Measurements from ENCODE around the gene TEX29.

Gene TEX29

DNA sequence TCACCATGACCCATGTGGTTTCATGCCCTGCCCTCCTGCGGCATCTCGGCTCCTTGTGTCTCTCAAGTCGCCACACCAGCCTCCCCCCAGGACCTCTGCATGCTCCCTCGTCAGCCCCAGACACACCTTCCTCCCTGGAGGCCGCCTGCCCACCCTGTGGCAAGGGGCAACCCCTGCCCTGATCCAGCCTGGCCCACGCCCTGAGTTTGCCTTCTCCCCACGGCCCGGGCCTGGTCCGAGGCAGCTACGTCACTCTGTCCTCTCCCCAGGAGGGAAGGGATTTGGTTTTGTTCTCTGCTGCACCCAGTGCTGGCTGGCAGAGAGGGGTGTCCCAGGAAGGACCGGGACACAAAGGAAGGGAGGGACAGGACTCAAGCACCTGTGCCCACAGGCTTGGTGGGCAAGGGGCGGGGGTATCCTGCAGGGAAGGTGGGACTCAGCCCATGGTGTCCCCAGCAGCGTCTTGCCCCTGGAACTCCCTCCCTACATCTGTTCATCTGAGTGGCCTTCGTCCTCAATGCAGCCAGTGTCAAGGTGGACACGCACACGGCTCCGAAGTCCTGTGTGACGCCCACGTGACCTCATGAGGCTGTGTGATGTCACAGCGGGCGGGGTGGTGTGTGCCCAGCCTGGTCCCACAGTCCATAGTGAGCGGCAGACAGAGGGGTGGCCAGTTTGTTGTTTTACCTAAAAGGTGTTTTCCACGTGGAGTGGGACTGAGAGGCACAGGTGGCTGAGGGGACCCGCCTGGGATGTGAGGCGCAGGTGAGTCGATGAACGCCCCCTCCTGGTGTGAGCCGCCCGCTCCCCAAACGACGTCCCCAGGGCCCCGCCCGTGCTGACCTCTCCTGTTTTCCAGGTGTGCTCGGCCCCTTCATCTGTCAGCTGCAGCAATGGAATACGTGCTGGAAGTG, at the start of gene TEX29:
TSS of gene TEX29 (plus strand) at position 645 of the 914 bp plus-strand sequence. CDS start at position 894, 249 bp downstream.
- DNase-seq = no peak

DNA sequence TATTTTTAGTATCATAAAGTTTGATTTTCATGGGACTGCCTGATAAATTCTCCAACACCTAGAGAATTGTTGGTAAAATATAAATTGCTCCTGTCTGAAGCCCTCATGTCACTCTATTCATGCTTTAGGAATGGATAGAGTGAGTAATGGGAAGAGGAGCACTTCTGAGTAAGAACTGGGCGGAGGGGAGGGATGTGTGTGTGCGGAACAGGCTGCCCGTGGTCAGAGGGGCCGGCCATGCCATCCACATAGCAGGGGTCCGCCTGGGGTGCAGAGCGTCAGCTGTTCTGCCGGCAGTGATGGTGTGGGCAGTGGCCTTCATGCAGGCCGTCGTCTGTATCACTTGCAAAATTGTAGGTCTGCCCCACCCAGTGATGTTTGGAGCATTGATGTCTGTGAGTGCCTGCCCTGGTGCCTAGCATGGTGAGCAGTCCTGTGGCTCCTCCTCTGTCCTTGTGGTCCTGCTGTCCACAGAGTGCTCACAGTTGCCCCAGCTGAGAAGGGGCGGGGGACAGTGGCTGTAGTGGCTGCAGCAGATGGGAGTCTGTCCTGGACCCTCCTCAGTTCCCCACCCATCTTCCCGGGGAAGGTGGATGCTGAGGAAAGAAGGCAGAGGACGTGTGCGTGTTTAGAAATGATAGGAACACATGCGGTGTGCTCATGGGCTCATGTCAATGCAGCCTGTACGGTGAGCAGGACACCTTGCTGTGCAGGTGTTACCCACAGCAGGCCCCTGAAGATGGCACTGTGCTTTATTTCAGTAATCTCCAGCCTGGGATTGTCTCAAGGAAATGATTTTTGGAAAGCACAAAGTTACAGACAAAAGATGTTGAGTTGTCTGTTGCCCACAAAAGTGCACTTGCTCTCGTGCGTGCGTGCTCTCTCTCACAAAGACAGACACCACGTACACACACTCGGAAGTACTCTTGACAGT, 49.4 kb upstream of the TEX29 start:
- no peak for DNase-seq

DNA sequence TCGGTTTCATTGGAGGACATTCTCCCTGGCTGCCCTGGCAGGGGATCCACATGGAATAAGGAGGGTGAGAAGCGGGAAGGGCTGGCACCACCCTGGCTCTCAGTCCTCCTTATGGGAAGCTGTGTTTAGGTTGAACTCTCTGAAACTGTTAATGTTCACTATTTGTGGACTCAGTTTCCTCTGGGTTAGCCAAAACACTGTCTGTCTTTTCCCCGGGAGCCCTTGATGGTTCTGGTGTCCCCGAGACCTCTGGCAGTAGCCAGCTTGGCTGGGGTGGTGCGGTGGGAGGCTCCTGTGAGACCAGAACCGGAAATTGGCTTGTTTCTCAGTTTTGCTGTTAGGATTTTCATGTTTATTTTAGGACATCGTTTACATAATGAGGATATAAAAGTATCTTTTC, 48.3 kb upstream of the TEX29 start:
- DNase-seq = no peak

DNA sequence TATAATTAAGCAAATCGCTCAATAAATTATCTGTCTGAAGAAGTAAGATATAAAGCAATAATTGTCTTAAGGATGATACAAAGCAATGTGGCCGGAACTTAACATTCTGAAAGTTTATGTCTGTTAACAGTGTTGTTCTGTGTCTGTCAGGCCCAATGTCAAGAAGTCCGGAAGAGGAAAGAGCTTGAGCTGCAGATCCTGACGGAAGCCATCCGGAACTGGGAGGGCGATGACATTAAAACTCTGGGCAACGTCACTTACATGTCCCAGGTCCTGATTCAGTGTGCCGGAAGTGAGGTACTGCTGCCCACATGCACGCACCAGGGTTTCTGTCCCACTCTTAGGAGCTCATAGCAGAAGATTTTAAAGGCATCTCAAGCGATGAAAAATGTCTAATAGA, 45.1 kb upstream of the TEX29 start:
- DNase-seq = no peak

- DNase-seq = no peak
Measured at GRCh38 chr13:111275995-111276618, 44.3 kb upstream of the TEX29 start.

GRCh38 chr13:111278258-111278657, 42.2 kb upstream of the TEX29 start:
- no peak for DNase-seq

GRCh38 chr13:111278743-111279652, 41.4 kb upstream of the TEX29 start:
- no peak for DNase-seq

GRCh38 chr13:111280226-111280625, 40.2 kb upstream of the TEX29 start:
- no peak for DNase-seq

GRCh38 chr13:111280681-111281585, 39.5 kb upstream of the TEX29 start:
- DNase-seq = peak; percentile 11 to 23

GRCh38 chr13:111281751-111282311, 38.6 kb upstream of the TEX29 start:
- peak; percentile 88 to 93 for DNase-seq

GRCh38 chr13:111282425-111282824, 38.0 kb upstream of the TEX29 start:
- DNase-seq = no peak

DNA sequence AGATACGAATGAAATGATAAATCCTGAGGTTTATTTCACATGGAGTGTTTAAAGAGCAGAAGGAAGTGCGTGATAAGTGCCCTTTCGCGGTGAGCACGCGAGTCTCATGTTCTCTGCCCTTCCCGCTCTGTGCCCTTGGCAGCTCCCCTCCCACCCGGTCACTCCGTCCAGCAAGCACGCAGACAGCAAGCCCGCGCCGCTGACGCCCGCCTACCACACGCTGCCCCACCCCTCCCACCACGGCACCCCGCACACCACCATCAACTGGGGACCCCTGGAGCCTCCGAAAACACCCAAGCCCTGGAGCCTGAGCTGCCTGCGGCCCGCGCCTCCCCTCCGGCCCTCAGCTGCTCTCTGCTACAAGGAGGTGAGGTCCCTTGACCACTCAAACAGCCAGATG, 37.4 kb upstream of the TEX29 start:
- DNase-seq = no peak

GRCh38 chr13:111283457-111283856, 37.0 kb upstream of the TEX29 start:
- DNase-seq = no peak

DNA sequence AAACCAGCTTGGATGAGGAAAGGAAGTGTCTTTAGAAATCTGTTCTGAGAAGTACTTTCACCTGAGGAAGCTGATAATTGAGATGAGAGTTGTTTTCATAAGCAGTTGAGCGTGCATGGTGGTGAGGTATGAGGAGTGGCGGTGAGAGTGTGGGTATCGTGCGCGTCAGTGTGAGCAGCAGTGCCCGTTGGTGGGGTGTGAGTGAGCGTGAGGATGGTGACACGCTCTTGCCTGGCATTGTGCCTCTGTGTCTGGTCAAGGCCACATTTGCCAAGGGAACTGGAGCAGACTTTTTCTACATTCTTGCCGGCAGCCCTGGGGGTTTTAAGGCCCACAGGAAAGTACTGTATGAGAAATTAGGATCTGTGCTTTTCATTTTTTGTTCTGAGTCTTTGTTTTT, 36.5 kb upstream of the TEX29 start:
- no peak for DNase-seq

- DNase-seq = no peak
Measured at GRCh38 chr13:111284565-111284964, 35.9 kb upstream of the TEX29 start.

DNA sequence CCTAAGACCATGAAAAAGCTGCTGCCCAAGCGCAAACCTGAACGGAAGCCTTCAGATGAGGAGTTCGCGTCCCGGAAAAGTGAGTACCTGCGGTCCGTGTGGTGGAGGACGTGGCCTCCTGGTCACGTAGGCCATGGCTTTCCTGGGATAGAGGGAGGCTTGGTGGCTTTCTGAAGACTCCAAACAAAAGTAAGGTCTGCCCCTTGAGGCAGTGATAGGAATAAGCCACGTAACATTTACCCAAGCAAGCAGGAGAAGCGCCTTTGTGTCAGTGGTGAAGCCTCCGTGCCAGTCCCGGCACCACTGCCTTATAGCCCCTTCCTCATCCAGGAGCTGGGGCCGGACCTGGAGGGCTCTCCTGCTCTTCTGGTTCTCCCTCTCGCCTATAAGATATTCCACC, 34.3 kb upstream of the TEX29 start:
- no peak for DNase-seq

DNA sequence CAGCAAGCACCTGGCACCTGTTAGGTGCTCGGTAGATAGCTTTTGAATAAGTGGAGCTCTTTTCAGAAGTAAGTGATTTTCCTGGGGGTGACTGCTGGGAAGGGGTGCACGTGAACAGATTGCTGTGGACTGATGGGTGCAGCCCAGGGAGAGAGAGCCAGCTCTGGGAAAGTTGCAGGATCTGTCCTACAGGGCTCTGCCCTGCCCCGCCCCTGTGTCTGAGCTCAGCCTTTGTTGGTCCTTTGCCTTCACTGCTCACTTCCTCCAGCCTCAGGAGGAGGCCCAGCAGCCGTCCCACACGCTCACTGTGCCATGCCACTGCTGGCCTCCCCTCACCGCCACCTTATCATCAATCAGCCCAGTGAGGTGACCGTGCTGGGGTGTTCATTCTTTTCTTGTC, 33.7 kb upstream of the TEX29 start:
- DNase-seq = no peak

GRCh38 chr13:111287201-111287600, 33.2 kb upstream of the TEX29 start:
- DNase-seq = no peak

- DNase-seq = no peak
Measured at GRCh38 chr13:111288276-111288675, 32.2 kb upstream of the TEX29 start.

GRCh38 chr13:111289251-111289650, 31.2 kb upstream of the TEX29 start:
- no peak for DNase-seq

GRCh38 chr13:111291908-111292307, 28.5 kb upstream of the TEX29 start:
- DNase-seq = no peak
